22Rv1 (cell line): ENCODE measurements around the gene PLEKHF1.

Experiments used
- H3K27ac ChIP-seq: fragments of 450-650 bp; 2 replicates; pipeline ENCODE4 v1.5.1; 2017
- ZFX ChIP-seq: fragments of 450-650 bp; IDR thresholded peaks from 2 replicates; pipeline ENCODE4 v1.6.1; 2017; ENCODE audit warnings: antibody characterized with exemption, borderline replicate concordance
- TF ChIP-seq, protein P1 (sequence below): fragments of 450-650 bp; IDR thresholded peaks from 2 replicates; pipeline ENCODE4 v1.5.1; 2017; ENCODE audit warnings: mild to moderate bottlenecking

The PLEKHF1 gene

GRCh38 chr19:29636553-29637360 lies 28.5 kb upstream of the PLEKHF1 start:
- no peak overlapping the region for H3K27ac ChIP-seq
- TF ChIP-seq, protein P1, sequence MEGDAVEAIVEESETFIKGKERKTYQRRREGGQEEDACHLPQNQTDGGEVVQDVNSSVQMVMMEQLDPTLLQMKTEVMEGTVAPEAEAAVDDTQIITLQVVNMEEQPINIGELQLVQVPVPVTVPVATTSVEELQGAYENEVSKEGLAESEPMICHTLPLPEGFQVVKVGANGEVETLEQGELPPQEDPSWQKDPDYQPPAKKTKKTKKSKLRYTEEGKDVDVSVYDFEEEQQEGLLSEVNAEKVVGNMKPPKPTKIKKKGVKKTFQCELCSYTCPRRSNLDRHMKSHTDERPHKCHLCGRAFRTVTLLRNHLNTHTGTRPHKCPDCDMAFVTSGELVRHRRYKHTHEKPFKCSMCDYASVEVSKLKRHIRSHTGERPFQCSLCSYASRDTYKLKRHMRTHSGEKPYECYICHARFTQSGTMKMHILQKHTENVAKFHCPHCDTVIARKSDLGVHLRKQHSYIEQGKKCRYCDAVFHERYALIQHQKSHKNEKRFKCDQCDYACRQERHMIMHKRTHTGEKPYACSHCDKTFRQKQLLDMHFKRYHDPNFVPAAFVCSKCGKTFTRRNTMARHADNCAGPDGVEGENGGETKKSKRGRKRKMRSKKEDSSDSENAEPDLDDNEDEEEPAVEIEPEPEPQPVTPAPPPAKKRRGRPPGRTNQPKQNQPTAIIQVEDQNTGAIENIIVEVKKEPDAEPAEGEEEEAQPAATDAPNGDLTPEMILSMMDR: no peak
- no peak for TF ChIP-seq ZFX

- TF ChIP-seq ZFX: no peak
- TF ChIP-seq, protein P1: no peak
- no peak overlapping the region for H3K27ac ChIP-seq
Observed at GRCh38 chr19:29639086-29639485, 26.2 kb upstream of the PLEKHF1 start.

DNA sequence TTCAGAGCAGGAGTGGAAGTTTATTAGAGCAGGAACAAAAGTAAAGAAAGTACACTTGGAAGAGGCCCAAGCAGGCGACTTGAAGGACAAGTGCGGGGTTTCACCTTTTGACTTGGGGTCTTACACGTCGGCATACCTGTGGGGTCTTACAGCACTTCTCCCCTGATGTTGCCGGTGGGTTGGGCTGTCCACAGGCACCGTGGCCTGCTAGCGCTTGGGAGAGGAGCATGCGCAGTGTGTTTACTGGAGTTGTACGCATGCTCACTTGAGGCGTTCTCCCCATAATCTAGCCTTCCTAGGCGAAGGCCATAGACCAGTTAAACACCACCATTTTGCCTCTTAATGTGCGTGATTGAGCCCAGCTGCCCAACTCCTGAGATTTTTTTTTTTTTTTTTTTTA lies 25.0 kb upstream of the PLEKHF1 start:
- H3K27ac ChIP-seq: no peak overlapping the region
- TF ChIP-seq, protein P1: no peak
- TF ChIP-seq ZFX: no peak

GRCh38 chr19:29641597-29641996 lies 23.7 kb upstream of the PLEKHF1 start:
- TF ChIP-seq, protein P1: no peak
- TF ChIP-seq ZFX: no peak

GRCh38 chr19:29643361-29643935 lies 21.8 kb upstream of the PLEKHF1 start:
- no peak overlapping the region for H3K27ac ChIP-seq
- no peak for TF ChIP-seq ZFX
- TF ChIP-seq, protein P1: no peak

More at GRCh38 chr19:29641597-29641996, 23.7 kb upstream of the PLEKHF1 start:
- H3K27ac ChIP-seq: no peak overlapping the region

GRCh38 chr19:29644210-29644609 lies 21.1 kb upstream of the PLEKHF1 start:
- H3K27ac ChIP-seq: no peak overlapping the region
- no peak for TF ChIP-seq ZFX
- TF ChIP-seq, protein P1: no peak

DNA sequence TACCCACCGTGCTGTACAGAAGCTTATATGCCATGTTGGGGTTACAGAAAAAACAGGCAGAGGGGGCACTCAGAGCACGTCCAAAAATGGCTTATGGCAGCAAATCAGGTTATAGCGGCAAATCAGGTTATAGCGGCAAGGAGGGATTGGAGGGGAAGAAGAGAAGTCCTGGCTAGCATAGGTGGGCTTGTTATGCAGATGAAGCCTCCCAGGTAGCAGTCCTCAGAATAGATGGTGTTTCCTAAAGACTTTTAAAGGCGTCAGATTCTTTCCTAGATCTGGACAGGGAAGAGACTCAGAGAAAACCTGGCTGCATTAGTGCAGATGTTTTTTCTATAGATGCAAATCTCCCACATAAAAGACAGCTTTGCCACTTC lies 19.8 kb upstream of the PLEKHF1 start:
- no peak overlapping the region for H3K27ac ChIP-seq
- no peak for TF ChIP-seq ZFX
- TF ChIP-seq, protein P1: no peak
